Cerebellar cortex (tissue), 1 donor: Measurements from ENCODE around the gene HEATR9.

ENCODE experiments used
- DNase-seq: peaks from one replicate; pipeline ENCODE4 v3.0.0-alpha.2; 2015; ENCODE audit warnings: low spot score

HEATR9 gene

GRCh38 chr17:35808962-35809854 lies 59.5 kb downstream of the HEATR9 start, which contains the start of gene TAF15:
Gene TAF15, plus strand, starts transcription at chr17:35809484. Its CDS starts 86 bp downstream, at chr17:35809570.
- peak; percentile 99 for DNase-seq

DNA sequence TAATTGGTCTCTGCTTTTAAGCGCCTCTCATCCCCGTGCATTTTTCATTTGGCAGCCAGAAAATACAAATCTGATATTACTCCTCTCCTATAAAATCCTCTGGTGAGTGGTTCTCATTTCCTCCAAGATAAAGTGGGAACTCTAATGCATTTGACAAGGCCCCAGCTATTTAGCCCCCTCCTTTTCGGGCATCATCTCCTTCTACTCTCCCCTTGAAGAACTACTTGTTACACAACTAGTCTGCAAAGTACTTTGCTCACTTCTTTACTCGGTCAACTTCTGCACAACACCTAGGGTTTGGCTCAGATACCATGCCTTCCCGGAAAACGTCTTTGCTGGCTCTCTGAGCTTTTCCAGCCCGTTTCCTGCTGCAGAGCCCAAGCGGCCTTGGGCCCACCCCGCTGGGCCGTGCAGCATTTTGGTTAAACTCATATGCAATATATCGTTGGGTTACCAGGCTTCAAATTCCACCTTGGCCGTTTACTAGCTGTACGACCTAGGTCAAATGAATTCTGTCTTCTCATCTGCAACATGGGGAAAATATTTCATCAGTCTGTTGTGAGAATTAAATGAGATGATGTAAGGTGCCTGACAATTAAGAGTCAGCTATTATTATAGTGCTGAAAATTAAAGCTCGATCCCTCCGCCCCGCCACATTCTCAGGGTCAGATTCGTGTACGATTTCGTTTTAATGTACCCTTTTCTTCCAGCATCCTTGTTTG lies 60.3 kb downstream of the HEATR9 start:
- no peak for DNase-seq

DNA sequence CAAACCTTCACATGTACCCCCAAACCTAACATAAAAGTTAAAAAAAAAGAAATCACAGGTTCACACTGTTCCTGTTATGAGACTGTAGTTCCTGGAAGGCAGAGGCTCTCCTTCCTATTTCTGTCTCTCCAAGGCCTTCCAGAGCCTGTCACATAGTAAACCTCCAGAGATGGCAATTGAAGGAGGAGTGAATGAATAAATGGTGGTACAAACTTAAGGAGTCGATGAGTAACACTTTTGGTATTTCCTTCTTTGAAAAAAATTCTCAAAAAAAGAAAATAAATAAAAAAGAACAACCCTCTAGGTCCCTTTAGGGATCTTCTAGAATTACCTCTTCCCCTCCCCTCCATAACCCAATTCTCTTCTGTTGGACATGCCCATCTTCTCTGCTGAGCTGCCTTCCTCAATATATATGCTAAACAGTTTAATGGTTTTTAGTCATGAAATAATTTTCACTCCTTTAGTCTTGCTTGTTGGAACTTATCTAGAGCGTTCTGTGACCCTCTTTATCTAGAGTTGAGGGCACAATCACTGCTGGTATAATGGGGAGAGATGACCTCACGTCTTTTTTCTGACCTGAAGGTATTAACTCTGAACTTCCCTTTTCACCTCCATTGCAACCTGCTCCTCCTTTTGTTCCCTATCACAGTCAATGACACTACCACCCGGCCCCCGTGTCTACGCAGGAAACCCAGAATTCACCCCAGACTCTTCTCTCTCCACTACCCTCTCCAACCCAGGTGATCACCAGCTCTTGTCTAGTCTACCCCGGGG lies 61.1 kb downstream of the HEATR9 start:
- no peak for DNase-seq
